K562 (cell line): ENCODE measurements around the gene ARL4D. TPM values are rescaled to one million over a fixed set of nuclear protein-coding genes. Genes with fewer than 3 reads are reported as not detected.

Source experiments
- ATAC-seq: fragments of 200-7000 bp; cut with Tn5 transposase; 3 replicates; pipeline ENCODE4 v1.9.1; 2020; ENCODE audit warnings: moderate library complexity
- BruUV-seq: library from RNA; stranded (reverse); fragments of 400-500 nt; replicated peaks from 2 replicates; lab custom pipeline; 2021; lab: Mats Ljungman, UMichigan
- CTCF ChIA-PET: fragments of 300-600 bp; formaldehyde crosslinking; extraction: SDS; loops from one replicate; lab custom pipeline; 2021; ENCODE audit warnings: low intra/inter-chr PET ratio; lab: Yijun Ruan, JAX
- POLR2A ChIA-PET: fragments of 300-600, 350-650 bp; sonication (Branson Sonifier 250); formaldehyde crosslinking; extraction: SDS; loops from one replicate; lab custom pipeline; 2021; ENCODE audit warnings: antibody characterized with exemption, inconsistent platforms; lab: Yijun Ruan, JAX
- DNase-seq, 4 experiments: peaks; one replicate each; pipeline versions ENCODE4 v3.0.0 to v3.0.0-alpha.2; 2011 to 2018; ENCODE audit warnings: low spot score in 3 of 4, mixed read lengths in 3 of 4; ENCODE audit errors: extremely low read depth in 1 of 4
- FAIRE-seq: peaks from 2 replicates; lab custom pipeline; 2011; peaks lifted over from hg19 to GRCh38; lab: Jason Lieb, UNC
- H2AFZ ChIP-seq: 2 replicates; pipeline ENCODE4 v1.6.0; 2011; ENCODE audit warnings: low read depth, low read length, control low read depth, inconsistent platforms
- H3K27ac ChIP-seq: fragments of 200-600 bp; 3 replicates; pipeline ENCODE4 v1.8.0; 2011; ENCODE audit warnings: low read depth, mild to moderate bottlenecking, control low read depth, inconsistent platforms, low read length, moderate library complexity, mixed read lengths; ENCODE audit errors: extremely low read depth
- H3K27me3 ChIP-seq, 2 experiments: fragments of 300-600 bp in 1 of 2; 2 replicates in 1 of 2; 3 replicates in 1 of 2; pipeline versions ENCODE4 v1.6.0 to v1.8.0; 2011; ENCODE audit warnings: inconsistent platforms in 2 of 2, low read length in 2 of 2, mild to moderate bottlenecking in 1 of 2, mixed read lengths in 1 of 2, moderate library complexity in 1 of 2; ENCODE audit not compliant: control insufficient read depth in 2 of 2, insufficient read depth in 2 of 2
- H3K36me3 ChIP-seq: fragments of 300-600 bp; 3 replicates; pipeline ENCODE4 v1.8.0; 2011; ENCODE audit warnings: mild to moderate bottlenecking, low read length, inconsistent platforms; ENCODE audit not compliant: control insufficient read depth, insufficient read depth
- H3K4me1 ChIP-seq, 2 experiments: fragments of 200-600 bp in 1 of 2; replicated peaks in 1 of 2; 2 replicates in 1 of 2; 3 replicates in 1 of 2; pipeline versions ENCODE4 v1.5.1 to v1.8.0; 2011; ENCODE audit warnings: inconsistent platforms in 2 of 2, low read length in 2 of 2, mild to moderate bottlenecking in 1 of 2, mixed read lengths in 1 of 2, moderate library complexity in 1 of 2; ENCODE audit not compliant: control insufficient read depth in 2 of 2, insufficient read depth in 2 of 2
- H3K4me2 ChIP-seq: 2 replicates; pipeline ENCODE4 v1.6.1; 2011; ENCODE audit warnings: low read length, control low read depth, inconsistent platforms, mixed read lengths; ENCODE audit not compliant: insufficient read depth
- H3K4me3 ChIP-seq: fragments of 200-600 bp; sonication (generic), shearing (Covaris generic); 2 replicates; pipeline ENCODE4 v1.5.1; 2016; ENCODE audit warnings: control low read depth, inconsistent platforms
- H3K79me2 ChIP-seq: fragments of 200-600 bp; 3 replicates; pipeline ENCODE4 v1.8.0; 2011; ENCODE audit warnings: low read length, inconsistent platforms; ENCODE audit not compliant: control insufficient read depth, insufficient read depth
- H3K9ac ChIP-seq, 2 experiments: 2 replicates each; pipeline versions ENCODE4 v1.6.0 to v1.6.1; 2011; ENCODE audit warnings: low read depth in 2 of 2, low read length in 2 of 2, control low read depth in 1 of 2, inconsistent platforms in 1 of 2, mild to moderate bottlenecking in 1 of 2, mixed read lengths in 1 of 2; ENCODE audit not compliant: insufficient read depth in 1 of 2
- H3K9me1 ChIP-seq: one replicate; pipeline ENCODE4 v1.6.0; 2011; ENCODE audit warnings: inconsistent platforms, mild to moderate bottlenecking, low read length, moderate library complexity; ENCODE audit not compliant: control insufficient read depth, insufficient read depth
- H3K9me3 ChIP-seq: replicated peaks from 2 replicates; pipeline ENCODE4 v1.5.1; 2011; ENCODE audit warnings: low read depth, low read length, inconsistent platforms; ENCODE audit not compliant: control insufficient read depth, insufficient read depth
- H4K20me1 ChIP-seq: replicated peaks from 2 replicates; pipeline ENCODE4 v1.6.1; 2011; ENCODE audit warnings: low read length, inconsistent platforms, mixed read lengths; ENCODE audit not compliant: control insufficient read depth, insufficient read depth
- ARNT ChIP-seq, 2 experiments: fragments of 450-650 bp; IDR thresholded peaks; 2 replicates each; pipeline ENCODE4 v1.6.1; 2016; ENCODE audit warnings: mild to moderate bottlenecking in 1 of 2
- CEBPG ChIP-seq, 3 experiments: fragments of 200-800 bp in 1 of 3; sonication (Bioruptor generic) in 1 of 3; sonication (generic) in 1 of 3; formaldehyde crosslinking in 1 of 3; IDR thresholded peaks in 2 of 3; conservative IDR thresholded peaks in 1 of 3; 2 replicates each; pipeline versions ENCODE4 v1.6.1 to v1.8.0; 2016 to 2022; ENCODE audit warnings: missing compliant biosample characterization in 2 of 3, missing genetic modification characterization in 2 of 3, mild to moderate bottlenecking in 1 of 3, missing genetic modification reagents in 1 of 3
- EHMT2 ChIP-seq: fragments of 450-650 bp; IDR thresholded peaks from 2 replicates; pipeline ENCODE4 v1.6.1; 2018; ENCODE audit warnings: antibody characterized with exemption
- GTF2B ChIP-seq: IDR thresholded peaks from 2 replicates; pipeline ENCODE4 v1.6.1; 2011; ENCODE audit not compliant: insufficient read length; ENCODE audit errors: extremely low read depth
- PTTG1 ChIP-seq: fragments of 450-650 bp; IDR thresholded peaks from 2 replicates; pipeline ENCODE4 v1.6.1; 2016; ENCODE audit warnings: low read depth, mild to moderate bottlenecking, missing genetic modification characterization, missing compliant biosample characterization
- RBFOX2 ChIP-seq: fragments of 200-400 bp; formaldehyde crosslinking; IDR thresholded peaks from 2 replicates; pipeline ENCODE4 v1.6.1; 2017; ENCODE audit warnings: low read depth, mild to moderate bottlenecking, low read length, moderate library complexity
- SMAD4 ChIP-seq: fragments of 250-450 bp; sonication (Bioruptor Pico); conservative IDR thresholded peaks from 2 replicates; pipeline ENCODE4 v1.8.0; 2021; ENCODE audit warnings: inconsistent platforms, mild to moderate bottlenecking, moderate library complexity
- SNRNP70 ChIP-seq: fragments of 200-400 bp; formaldehyde crosslinking; optimal IDR thresholded peaks from 2 replicates; pipeline ENCODE3; 2017; ENCODE audit warnings: low read depth, low read length
- TRIM25 ChIP-seq: fragments of 450-650 bp; IDR thresholded peaks from 2 replicates; pipeline ENCODE4 v1.7.0; 2016; ENCODE audit warnings: borderline replicate concordance
- XRCC5 ChIP-seq: fragments of 200-400 bp; formaldehyde crosslinking; IDR thresholded peaks from 2 replicates; pipeline ENCODE4 v1.6.1; 2017; ENCODE audit warnings: low read depth, mild to moderate bottlenecking, low read length
- WGBS: fragments of 100-300 bp; shearing (Covaris generic); methylation state at CpG from one replicate; pipeline ENCODE4 v1.1.6; 2016; ENCODE audit warnings: low coverage, mixed read lengths; ENCODE audit not compliant: insufficient coverage; ENCODE audit errors: missing lambda C conversion rate; 5-methylcytosine and 5-hydroxymethylcytosine counted together
- in situ Hi-C: fragments of 300-500 bp; cut with MboI; formaldehyde crosslinking; loops from 4 replicates; pipeline ENCODE4 v1.15.0; 2018; ENCODE audit warnings: inconsistent platforms, mixed read lengths
- intact Hi-C: fragments of 100-400 bp; cut with micrococcal nuclease; formaldehyde crosslinking; loops from 2 replicates; pipeline ENCODE4 v1.14.2; 2022
- polyA plus RNA-seq, 8 experiments: library from polyadenylated mRNA; depleted of rRNA in 4 of 8; stranded (reverse) in 5 of 8; unstranded in 3 of 8; fragments of >200 nt; fragmentation: Nextera tagmentation in 2 of 8; fragmentation: Illumina TruSeq in 1 of 8; extraction: Ambion mirVana in 2 of 8; extraction: Trizol in 1 of 8; gene quantifications; 2 replicates each; pipeline versions ENCODE4 v1.2.1 to v1.2.3, GENCODE V29; 2011 to 2014; ENCODE audit warnings: inconsistent platforms in 1 of 8, missing spikeins in 1 of 8
- total RNA-seq, 7 experiments: library from RNA; depleted of rRNA in 6 of 7; stranded (reverse); fragments of >200 nt in 6 of 7; fragmentation: Illumina TruSeq in 2 of 7; extraction: Trizol in 2 of 7; gene quantifications; 2 replicates each; pipeline versions ENCODE4 v1.2.1 to v1.2.3, GENCODE V29; 2011 to 2021; ENCODE audit warnings: low replicate concordance in 1 of 7

ARL4D gene
- total and polyA plus RNA-seq, 9 of the 15 experiments (the other 6 are each of a cell fraction or from before 2014, with no cell fraction given), result 0.07 to 0.53 (median 0.28) TPM; not detected in 1

DNA sequence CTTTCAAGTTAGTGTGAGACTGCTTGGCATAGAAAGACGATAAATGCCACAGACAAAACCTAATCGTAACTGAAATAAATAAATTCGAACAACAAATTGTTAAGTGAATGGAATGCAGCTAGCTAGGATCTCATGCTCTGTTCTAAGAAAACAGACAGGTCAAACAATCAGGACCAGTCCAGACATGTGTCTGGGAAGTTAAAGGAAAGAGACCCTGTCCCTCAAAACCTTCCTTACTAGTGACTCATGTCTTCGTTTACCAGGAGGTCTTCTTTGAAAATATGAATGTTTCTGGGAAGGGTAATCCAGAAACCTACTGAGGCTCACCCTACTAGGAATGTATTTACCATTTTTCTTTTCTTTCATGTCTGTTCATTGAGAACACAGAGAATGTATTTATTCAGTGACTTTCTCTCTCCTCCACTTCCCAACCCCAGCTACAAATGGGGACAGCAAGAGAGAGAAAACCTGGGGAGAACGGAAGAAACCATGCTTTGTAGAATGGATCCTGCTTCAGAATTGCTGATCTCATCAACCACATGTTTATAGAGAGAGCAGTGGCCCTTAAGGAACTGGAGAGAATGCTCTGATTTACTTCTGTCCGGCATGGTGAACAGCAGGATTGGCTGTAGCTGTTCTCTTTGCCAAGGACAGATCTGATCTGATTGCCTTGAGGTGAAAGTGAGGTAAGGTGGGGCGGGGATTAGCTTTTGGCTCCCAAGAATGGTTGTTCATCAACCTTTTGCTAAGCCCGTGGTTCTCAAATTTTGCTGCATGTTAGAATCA lies 45.6 kb downstream of the ARL4D start:
- no TSS peak for BruUV-seq
- Histone ChIP-seq H3K9me1 (no peaks in the 10 kb centered on the region), H4K20me1 (no peaks in the 10 kb centered on the region), H3K27ac (no peak overlapping the region), H3K27me3 (peaks cover 0 to 2% of the 10 kb centered on the region in 2 experiments; a peak in 2 of 5 replicates), H3K9me3 (no peaks in the 10 kb centered on the region), H3K9ac (no peak overlapping the region), H2AFZ (no peak overlapping the region), H3K36me3 (no peaks in the 10 kb centered on the region), H3K4me1 (no peaks in the 10 kb centered on the region), H3K79me2 (no peaks in the 10 kb centered on the region), H3K4me2 (no peak overlapping the region), H3K4me3 (no peak overlapping the region)
- TF ChIP-seq PTTG1 (no peak), CEBPG (CRISPR knock-in tag; IDR thresholded peaks at IDR 0.05) (no peak), CEBPG (tag; conservative IDR thresholded peaks at IDR 0.05 in 1 of 2, IDR thresholded peaks at IDR 0.05 in 1 of 2) (no peak), RBFOX2 (no peak), GTF2B (no peak), SMAD4 (CRISPR knock-in tag) (no peak), TRIM25 (no peak), ARNT (IDR thresholded peaks at IDR 0.05) (no peak), EHMT2 (no peak), SNRNP70 (no peak), XRCC5 (no peak)
- ChIA-PET POLR2A (interaction anchor here (1.2 kb wide), 1 partner anchor 76 kb away, joined by 4 read pairs; no protein-coding TSS in a partner anchor), CTCF (no interaction called here)
- FAIRE-seq, result no peak
- ATAC-seq, result no peak
- in situ Hi-C loops, result no loop called here
- intact Hi-C loops, result no loop called here
- no peak for DNase-seq
- 0% methylated on average over 8 of the region's 8 CpGs for whole genome bisulfite sequencing
